ENCODE data around the gene MMP25.

The MMP25 gene

GRCh38 chr16:3101018-3101840 lies 54.9 kb downstream of the MMP25 start:
- Histone ChIP-seq H3K4me1 (ENCODE audit: control insufficient read depth, insufficient read depth, low read length) (peaks cover 32% of the 10 kb centered on the region), H3K9ac (ENCODE audit: low read depth, low read length) (no peak overlapping the region), H3K36me3 (ENCODE audit: control insufficient read depth, insufficient read depth, low read length) (peaks cover 9% of the 10 kb centered on the region), H3K27me3 (ENCODE audit: control insufficient read depth, insufficient read depth, low read length) (no peaks in the 10 kb centered on the region), H3K9me3 (ENCODE audit: control insufficient read depth, insufficient read depth, low read length) (no peaks in the 10 kb centered on the region), H3K27ac (ENCODE audit: low read depth, low read length) (peak overlapping the region; percentile 36), H3K4me3 (ENCODE audit: low read depth, low read length) (no peak overlapping the region)

- Histone ChIP-seq H3K4me3 (ENCODE audit: low read depth, low read length) (no peak overlapping the region), H3K4me1 (ENCODE audit: control insufficient read depth, insufficient read depth, low read length) (peaks cover 27% of the 10 kb centered on the region), H3K36me3 (ENCODE audit: control insufficient read depth, insufficient read depth, low read length) (peaks cover 2% of the 10 kb centered on the region), H3K27ac (ENCODE audit: low read depth, low read length) (peak overlapping the region; percentile 82), H3K9ac (ENCODE audit: low read depth, low read length) (0 out of 2 replicates have a peak overlapping the region, but pooled peaks have one; percentile 3), H3K9me3 (ENCODE audit: control insufficient read depth, insufficient read depth, low read length) (no peaks in the 10 kb centered on the region), H3K27me3 (ENCODE audit: control insufficient read depth, insufficient read depth, low read length) (no peaks in the 10 kb centered on the region)
Measured at GRCh38 chr16:3101841-3102470, 55.6 kb downstream of the MMP25 start.

GRCh38 chr16:3106205-3106928 lies 60.0 kb downstream of the MMP25 start:
- Histone ChIP-seq H3K36me3 (ENCODE audit: control insufficient read depth, insufficient read depth, low read length) (no peaks in the 10 kb centered on the region), H3K4me3 (ENCODE audit: low read depth, low read length) (peak overlapping the region; percentile 77), H3K9me3 (ENCODE audit: control insufficient read depth, insufficient read depth, low read length) (no peaks in the 10 kb centered on the region), H3K4me1 (ENCODE audit: control insufficient read depth, insufficient read depth, low read length) (peaks cover 6% of the 10 kb centered on the region), H3K9ac (ENCODE audit: low read depth, low read length) (peak overlapping the region; percentile 81), H3K27ac (ENCODE audit: low read depth, low read length) (peak overlapping the region; percentile 87), H3K27me3 (ENCODE audit: control insufficient read depth, insufficient read depth, low read length) (no peaks in the 10 kb centered on the region)
